GM10266 (cell line): ENCODE results near the gene MDM4.
"Not testable (repeated sequence)": the region's sequence is repeated elsewhere in the genome, so short reads cannot be mapped to it uniquely, and the experiment has no call there.

Experiments
- DNase-seq: peaks from one replicate; pipeline ENCODE4 v3.0.0; 2012; ENCODE audit errors: extremely low spot score
- TF ChIP-seq, protein P1 (sequence below): IDR thresholded peaks from 2 replicates; pipeline ENCODE4 v1.5.1; 2012; ENCODE audit warnings: mild to moderate bottlenecking, low read depth; ENCODE audit not compliant: control insufficient read depth, insufficient read depth; ENCODE audit errors: missing control alignments

Gene MDM4

DNA sequence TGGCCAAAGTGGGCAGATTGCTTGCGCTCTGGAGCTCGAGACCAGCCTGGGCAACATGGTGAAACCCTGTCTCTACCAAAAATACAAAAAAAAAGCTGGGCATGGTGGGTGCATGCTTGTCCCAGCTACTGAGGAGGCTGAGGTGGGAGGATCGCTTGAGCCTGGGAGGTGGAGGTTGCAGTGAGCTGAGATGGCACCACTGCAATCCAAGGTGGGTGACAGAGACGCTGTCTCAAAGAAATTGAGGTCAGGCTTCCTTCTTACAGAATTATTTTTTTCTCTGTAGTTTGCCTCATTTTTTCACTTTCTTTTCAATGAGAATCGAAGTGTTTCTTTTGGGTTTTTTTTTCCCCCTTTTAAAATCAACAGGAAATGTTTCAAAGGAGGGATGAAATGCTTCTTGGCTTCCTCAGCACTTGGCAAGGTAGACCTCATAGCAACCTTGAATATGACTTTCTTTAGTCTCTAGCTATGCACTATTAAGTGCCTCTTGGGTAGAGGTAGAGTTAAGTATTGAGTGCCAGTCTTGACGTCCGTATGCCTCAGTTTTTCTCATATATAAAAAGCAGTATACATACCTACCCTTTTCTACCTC lies 40.3 kb downstream of the MDM4 start:
- TF ChIP-seq, protein P1, sequence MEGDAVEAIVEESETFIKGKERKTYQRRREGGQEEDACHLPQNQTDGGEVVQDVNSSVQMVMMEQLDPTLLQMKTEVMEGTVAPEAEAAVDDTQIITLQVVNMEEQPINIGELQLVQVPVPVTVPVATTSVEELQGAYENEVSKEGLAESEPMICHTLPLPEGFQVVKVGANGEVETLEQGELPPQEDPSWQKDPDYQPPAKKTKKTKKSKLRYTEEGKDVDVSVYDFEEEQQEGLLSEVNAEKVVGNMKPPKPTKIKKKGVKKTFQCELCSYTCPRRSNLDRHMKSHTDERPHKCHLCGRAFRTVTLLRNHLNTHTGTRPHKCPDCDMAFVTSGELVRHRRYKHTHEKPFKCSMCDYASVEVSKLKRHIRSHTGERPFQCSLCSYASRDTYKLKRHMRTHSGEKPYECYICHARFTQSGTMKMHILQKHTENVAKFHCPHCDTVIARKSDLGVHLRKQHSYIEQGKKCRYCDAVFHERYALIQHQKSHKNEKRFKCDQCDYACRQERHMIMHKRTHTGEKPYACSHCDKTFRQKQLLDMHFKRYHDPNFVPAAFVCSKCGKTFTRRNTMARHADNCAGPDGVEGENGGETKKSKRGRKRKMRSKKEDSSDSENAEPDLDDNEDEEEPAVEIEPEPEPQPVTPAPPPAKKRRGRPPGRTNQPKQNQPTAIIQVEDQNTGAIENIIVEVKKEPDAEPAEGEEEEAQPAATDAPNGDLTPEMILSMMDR = no peak
- DNase-seq = no peak

DNA sequence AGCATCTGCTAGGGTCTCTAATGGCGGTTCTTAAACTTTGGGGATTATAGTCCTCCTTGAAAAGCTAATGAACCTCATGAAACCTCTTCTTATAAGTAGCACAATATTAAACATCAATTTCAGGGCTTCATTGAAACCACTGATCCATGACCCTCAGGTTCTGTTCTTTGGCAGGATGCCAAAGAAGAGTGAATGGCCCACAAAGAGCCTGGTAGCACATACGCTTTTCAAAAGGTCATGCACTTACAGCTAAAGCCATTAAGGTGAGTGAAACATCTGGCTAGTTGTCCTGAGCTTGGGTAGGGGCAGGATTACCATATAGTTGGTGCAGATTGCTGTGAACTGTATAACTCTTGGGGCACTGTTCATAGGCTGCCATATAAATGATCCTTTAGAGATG lies 42.3 kb downstream of the MDM4 start:
- no peak for DNase-seq
- TF ChIP-seq, protein P1 = no peak

DNA sequence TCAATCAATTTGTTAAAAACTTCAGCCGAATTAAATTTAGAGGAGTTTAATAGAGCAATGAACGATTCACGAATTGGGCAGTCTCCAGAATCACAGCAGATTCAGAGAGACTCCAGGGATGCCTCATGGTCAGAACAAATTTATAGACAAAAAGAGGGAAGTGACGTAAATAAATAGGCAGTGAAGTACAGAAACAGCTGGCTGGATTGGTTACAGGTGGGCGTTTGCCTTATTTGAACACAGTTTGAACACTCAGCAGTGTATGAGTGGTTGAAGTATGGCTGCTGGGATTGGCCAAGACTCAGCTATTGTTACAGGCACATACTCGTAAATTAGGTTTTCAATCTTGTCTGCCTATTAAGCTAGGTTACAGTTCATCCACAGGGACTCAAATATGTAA lies 43.8 kb downstream of the MDM4 start:
- not testable (repeated sequence) for DNase-seq

DNA sequence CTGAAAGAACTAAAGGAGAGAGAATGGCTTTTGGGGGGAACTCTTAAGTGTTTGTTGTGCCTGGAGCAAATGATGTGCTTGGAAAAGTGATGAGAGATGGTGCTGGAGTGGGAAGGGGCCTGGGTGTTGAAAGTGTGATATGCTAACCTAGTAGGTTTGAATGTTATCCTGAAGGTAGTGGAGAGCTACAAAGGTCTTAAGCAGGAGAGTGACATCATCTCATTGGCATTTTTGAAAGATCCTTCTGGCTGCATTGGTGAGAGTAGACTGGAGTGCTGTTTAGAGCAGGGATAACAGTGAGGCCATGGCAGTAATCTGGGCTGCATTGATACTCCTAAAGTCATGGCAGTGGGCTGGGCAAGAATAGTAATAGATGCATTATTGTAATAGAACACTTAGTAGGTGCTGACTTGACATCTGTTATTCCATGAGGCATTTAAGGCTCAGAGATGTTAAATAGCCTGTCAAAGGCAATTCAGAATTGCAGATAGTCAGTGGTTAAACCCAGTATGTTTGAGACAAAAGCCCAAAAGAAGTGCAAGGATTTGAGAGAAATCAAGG lies 44.5 kb downstream of the MDM4 start:
- DNase-seq = no peak
- TF ChIP-seq, protein P1 = no peak

DNA sequence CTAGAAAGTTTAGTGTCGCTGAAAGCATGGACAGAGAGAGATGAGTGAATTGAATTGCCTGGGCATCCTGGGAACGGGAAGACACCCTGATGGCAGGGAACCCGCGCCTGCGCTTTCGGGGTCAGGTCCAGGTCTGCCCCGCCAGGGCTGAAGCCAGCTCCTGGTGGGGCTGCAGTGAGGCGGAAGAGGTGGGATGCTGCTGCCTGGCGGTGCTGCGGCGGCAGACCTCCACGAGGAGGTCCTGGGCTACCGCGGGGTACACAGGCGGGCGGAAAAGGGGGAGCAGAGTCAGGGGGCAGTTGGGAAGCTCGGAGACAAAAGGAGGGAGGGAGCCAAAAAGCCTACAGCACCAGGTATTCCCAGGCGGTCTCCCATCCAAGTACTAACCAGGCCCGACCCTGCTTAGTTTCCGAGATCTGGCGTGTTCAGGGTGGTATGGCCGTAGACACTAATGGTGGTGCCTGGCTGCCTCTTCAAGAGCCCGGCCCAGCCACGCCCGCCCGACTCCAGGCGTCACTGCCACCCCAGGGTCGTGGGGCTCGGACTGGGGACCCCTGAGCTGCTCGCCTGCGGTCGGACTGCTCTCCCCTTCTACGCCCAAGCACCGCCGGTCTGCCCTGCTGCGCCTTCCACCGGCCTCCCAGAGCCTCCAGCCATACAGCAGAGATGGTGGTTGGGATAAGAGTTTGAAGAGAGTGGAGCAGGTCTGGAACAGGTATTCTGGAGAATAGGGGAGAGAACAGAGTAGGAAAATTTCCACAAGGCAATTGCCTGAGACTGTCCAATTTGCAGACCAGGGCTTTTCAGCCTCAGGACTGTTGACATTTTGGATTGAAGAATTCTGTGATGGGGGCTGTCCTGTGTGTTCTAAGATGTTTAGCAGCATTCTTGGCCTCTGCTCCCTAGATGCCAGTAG lies 46.1 kb downstream of the MDM4 start:
- no peak for DNase-seq
- TF ChIP-seq, protein P1 = no peak

DNA sequence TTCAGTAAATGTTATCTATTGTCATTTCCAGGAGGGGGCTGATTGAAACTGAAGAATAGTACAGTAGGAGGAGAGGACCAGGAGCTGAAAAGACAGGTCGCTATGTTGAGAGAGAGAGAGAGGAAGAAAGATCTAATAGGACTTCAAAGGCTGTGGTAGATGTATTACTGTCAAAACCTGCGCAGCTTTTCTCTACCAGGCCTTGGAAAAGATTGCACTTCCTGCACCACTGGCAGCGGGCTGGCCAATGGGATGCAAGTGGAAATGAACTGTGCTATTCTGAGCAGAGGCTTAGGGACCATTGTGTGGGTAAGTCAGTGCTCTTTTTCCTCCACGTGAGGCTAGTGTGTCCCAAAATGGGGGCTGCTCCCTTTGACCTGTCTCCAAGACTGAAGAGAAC lies 47.1 kb downstream of the MDM4 start:
- TF ChIP-seq, protein P1 = no peak
- DNase-seq = no peak

DNA sequence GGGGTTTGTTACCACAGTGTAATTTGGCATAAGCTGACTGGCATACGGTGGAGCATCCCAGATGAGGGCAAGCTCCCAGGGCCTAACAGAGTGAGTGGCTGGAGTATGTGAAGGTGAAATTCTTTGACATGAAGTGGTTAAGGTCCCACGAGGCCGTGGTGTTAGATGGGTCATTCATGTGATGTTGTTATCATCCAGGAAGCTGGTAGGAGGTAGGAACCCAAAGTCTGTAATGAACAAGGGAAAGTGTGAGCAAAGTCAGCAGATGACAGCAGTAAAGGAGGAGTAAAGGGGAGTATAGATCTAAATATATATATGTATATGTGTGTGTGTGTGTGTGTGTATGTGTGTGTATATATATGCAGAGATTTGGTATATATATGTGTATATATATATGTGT lies 47.6 kb downstream of the MDM4 start:
- TF ChIP-seq, protein P1 = no peak

More for the DNA sequence above, 47.6 kb downstream of the MDM4 start:
- DNase-seq = no peak
